Measurements from ENCODE around the gene NKAPD1.
"Not testable (repeated sequence)": the region's sequence is repeated elsewhere in the genome, so short reads cannot be mapped to it uniquely, and the experiment has no call there.

Gene NKAPD1, protein sequence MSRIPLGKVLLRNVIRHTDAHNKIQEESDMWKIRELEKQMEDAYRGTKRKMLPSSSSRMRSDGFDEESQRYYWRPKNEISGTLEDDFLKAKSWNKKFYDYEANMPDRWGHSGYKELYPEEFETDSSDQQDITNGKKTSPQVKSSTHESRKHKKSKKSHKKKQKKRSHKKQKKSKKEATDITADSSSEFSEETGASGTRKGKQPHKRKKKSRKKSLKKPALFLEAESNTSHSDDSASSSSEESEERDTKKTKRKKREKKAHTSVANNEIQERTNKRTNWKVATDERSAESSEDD

DNA sequence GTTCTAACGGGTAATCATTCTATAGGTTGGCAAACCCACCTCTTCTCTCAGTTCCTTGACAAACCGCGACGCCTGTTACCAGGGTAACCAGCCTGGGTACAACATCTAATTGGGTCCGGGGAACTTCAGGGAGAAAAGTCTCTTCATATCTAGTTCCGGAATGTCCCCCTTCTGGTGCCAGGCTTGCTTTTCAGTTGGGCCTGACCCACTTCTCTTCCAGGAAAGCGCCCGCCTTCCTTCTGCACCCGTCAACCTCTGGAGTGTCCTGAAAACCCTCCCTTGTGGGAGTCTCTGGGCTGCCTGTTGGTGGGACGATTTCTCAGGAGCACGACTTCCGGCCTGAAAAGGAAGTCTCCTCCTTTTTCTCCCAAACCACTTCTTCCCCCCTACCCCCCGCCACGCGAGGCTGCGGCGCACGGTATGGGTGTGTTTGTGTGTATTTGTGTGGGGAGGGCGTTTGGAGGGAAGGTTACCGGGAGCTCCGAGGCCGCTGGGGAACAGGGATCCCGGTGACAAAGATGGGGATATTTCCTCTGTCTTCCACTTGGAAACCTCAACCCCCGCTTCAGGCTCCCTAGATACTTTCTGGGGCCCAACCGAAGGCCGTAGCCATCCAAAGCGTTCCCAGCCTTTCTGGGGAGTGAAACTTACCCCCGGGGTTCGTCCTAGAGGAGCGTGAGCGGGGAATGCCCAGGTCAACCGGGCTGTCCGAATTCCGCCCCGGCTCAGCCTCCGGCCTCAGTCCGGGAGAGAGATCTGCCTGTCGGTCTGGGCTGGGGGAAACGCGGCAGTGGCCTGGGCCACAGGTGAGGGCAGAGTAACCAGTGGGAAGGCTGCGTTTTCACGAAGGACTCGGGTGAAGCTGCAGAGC lies at the start of gene NKAPD1, which contains the start of gene PIH1D2:
NKAPD1 (plus strand) TSS at position 359 of the 871 bp plus-strand sequence. CDS start 1,276 bp downstream, outside the sequence.
PIH1D2 (minus strand) TSS at position 77 of the 871 bp plus-strand sequence. CDS start 843 bp downstream, outside the sequence.
- DNase-seq (ENCODE audit: low read depth) = peak; percentile 65

GRCh38 chr11:112024773-112025678 lies 49.1 kb upstream of the NKAPD1 start, which contains the start of gene DLAT:
DLAT (plus strand) TSS chr11:112025408; CDS start chr11:112025473, 65 bp downstream.
- peak; percentile 73 for DNase-seq (ENCODE audit: low read depth)

- DNase-seq (ENCODE audit: low read depth) = no peak
Observed at GRCh38 chr11:112025707-112026106, 48.4 kb upstream of the NKAPD1 start.

DNA sequence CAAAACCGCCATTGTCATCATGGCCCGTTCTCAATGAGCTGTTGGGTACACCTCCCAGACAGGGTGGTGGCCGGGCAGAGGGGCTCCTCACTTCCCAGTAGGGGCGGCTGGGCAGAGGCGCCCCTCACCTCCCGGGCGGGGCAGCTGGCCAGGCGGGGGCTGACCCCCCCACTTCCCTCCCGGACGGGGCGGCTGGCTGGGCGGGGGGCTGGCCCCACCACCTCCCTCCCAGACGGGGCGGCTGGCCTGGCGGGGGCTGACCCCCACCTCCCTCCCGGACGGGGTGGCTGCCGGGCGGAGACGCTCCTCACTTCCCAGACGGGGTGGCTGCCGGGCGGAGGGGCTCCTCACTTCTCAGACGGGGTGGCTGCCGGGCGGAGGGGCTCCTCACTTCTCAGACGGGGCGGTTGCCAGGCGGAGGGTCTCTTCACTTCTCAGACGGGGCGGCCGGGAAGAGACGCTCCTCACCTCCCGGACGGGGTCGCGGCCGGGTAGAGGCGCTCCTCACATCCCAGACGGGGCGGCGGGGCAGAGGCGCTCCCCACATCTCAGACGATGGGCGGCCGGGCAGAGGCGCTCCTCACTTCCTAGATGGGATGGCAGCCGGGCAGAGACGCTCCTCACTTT lies 47.2 kb upstream of the NKAPD1 start:
- DNase-seq (ENCODE audit: low read depth) = not testable (repeated sequence)

DNA sequence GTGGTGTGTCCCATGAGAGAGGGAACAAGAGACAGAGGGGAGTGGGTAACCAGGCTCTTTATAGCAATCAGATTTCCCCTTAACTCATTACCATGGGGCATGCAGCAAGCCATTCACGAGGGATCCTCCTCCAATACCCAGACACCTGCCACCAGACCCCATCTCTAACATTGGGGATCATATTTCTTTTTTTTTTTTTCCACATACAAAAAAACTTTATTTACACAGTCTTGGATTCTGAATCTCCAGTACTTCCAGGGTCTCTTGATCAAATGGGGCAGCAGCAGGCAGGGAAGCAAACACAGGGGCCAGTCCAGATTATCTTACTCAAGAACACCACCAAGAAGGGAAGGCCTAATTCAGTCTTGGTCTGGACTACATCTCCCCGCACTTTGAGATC lies 44.6 kb upstream of the NKAPD1 start:
- no peak for DNase-seq (ENCODE audit: low read depth)

DNA sequence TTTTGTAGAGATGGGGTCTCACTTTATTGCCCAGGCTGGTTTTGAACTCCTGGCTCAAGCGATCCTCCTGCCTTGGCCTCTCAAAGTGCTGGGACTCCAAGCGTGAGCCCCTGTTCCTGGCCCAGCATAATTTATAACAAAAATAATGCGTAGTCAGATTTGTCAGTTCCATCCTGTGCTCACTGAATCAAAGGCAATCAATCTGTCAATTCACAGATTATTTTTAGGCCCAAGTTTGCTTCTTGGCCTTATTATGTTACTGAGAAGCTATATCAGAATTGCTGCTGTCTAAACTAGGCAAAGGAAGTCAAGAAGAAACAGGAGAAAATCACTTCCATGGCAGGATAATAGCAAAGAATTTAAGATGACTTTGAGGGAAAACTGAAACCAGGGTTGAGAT lies 40.2 kb upstream of the NKAPD1 start:
- no peak for DNase-seq (ENCODE audit: low read depth)

DNA sequence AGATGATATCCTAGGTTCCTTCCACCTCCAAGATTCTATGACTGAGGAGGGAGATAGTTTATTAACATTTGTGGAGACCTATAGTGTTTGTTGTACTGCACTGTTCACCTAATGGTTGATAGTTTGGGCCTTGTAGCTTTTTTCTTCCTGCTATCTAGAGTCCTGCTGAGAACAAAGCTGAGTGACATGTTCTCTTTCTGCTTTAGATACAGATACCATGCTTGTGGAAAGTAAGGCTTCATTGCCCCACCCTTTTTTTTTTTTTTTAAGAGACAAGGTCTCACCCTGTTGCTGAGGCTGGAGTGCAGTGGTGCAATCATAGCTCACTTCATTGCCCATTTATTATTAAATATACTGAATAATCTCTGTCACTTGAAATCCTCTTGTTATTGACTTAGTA lies 36.6 kb upstream of the NKAPD1 start:
- no peak for DNase-seq (ENCODE audit: low read depth)

GRCh38 chr11:112042161-112042960 lies 31.7 kb upstream of the NKAPD1 start:
- DNase-seq (ENCODE audit: low read depth) = no peak

DNA sequence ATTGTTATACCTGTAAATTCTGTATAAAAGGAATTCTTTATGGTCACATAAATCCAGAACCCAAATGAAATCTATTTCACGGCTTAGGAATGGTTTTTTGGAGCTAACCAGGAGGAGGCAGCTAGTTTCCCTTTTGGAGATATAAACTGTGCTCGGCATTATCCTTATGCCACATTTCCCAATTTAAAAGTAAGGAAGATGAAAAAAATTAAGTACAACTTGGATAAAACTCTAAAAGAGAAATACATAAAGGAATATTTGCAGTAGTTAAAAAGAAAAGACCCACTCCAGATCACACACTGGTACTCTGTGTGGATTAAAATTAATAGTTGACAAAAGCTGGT lies 31.2 kb upstream of the NKAPD1 start:
- DNase-seq (ENCODE audit: low read depth) = no peak

- DNase-seq (ENCODE audit: low read depth) = no peak
Observed at GRCh38 chr11:112044961-112045360, 29.1 kb upstream of the NKAPD1 start.

GRCh38 chr11:112046647-112047046 lies 27.5 kb upstream of the NKAPD1 start:
- DNase-seq (ENCODE audit: low read depth) = not testable (repeated sequence)

GRCh38 chr11:112048256-112048655 lies 25.8 kb upstream of the NKAPD1 start:
- DNase-seq (ENCODE audit: low read depth) = not testable (repeated sequence)

GRCh38 chr11:112049777-112050176 lies 24.3 kb upstream of the NKAPD1 start:
- DNase-seq (ENCODE audit: low read depth) = no peak

DNA sequence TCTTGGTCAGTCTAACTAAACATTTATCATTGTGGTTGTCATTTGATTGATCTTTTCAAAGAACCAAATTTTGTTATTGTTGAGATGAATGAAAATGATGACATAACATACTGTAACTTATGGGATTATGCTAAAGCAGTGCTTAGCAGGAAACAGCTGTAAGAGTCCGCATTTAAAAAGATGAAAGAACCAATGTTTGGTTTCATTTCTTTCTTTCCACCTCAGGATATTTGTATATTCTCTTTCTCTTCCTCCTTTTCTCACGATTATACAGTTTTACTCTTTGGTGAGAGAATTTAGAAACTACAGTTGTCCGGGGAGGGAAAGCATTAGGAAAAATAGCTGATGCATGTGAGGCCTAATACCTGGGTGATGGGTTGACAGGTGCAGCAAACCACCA lies 23.4 kb upstream of the NKAPD1 start:
- no peak for DNase-seq (ENCODE audit: low read depth)

- DNase-seq (ENCODE audit: low read depth) = no peak
Observed at GRCh38 chr11:112051768-112052167, 22.3 kb upstream of the NKAPD1 start.

GRCh38 chr11:112057170-112057569 lies 16.9 kb upstream of the NKAPD1 start:
- no peak for DNase-seq (ENCODE audit: low read depth)

- no peak for DNase-seq (ENCODE audit: low read depth)
Observed at GRCh38 chr11:112058103-112058502, 16.0 kb upstream of the NKAPD1 start.

GRCh38 chr11:112062923-112063322 lies 11.2 kb upstream of the NKAPD1 start:
- no peak for DNase-seq (ENCODE audit: low read depth)

DNA sequence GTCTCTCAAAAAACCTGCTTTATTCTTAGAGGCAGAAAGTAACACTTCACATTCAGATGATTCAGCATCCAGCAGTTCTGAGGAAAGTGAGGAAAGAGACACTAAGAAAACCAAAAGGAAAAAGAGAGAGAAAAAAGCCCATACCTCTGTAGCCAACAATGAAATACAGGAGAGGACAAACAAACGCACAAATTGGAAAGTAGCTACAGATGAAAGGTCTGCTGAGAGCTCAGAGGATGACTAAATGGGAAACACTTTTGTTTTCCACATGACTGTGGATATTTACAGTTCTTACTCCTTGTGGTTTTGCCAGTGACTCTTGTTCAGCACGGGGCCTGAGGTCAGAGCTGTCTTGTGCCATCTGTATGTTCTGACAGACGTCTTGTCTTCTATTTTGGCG lies 8.6 kb downstream of the NKAPD1 start:
- no peak for DNase-seq (ENCODE audit: low read depth)

DNA sequence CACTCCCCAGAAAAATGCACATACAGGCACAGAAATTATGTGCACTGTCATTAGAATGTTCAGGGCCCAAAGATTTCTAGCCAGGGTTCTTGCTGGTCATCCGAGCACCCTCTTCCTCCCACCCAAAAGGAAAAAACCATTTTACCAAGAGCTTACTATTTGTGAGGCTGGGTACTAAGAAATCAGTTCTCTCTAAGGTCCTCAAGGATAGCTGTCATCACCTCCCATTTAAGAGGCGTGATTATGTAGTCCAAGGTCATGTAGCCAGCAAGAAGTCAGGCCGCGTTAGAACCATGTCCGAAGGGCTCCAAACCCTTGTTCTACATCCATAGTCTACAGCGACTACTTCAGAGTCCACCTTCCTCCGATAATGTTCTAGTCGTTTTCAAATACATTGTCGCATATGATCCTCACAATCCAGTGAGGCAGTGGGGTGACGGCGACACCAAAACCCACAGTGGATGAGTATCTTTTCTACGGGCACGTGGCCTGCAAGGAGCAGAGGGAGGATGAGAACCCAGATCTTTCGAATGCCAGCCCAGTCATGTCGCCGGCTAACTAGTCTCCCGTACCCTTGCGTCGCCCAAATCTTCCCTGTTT lies 11.8 kb downstream of the NKAPD1 start:
- no peak for DNase-seq (ENCODE audit: low read depth)

Data from T-helper 22 cell (primary cell).